Ovary (tissue), 9 donors: ENCODE measurements around the gene BIRC7. TPM values are rescaled to one million over a fixed set of nuclear protein-coding genes. Genes with fewer than 3 reads are reported as not detected.

ENCODE experiments used
- DNase-seq, 5 donors: peaks; one replicate each; pipeline ENCODE4 v3.0.0-alpha.2; 2019 to 2020
- H3K27ac ChIP-seq, 2 donors: fragments of 200-600 bp; one replicate each; pipeline versions ENCODE4 v1.5.1 to v1.8.0; 2019 to 2022
- H3K27me3 ChIP-seq: fragments of 200-600 bp; one replicate; pipeline ENCODE4 v1.8.0; 2022
- H3K36me3 ChIP-seq: fragments of 200-600 bp; sonication (generic); one replicate; pipeline ENCODE4 v1.5.1; 2019
- H3K4me1 ChIP-seq: one replicate; pipeline ENCODE4 v1.8.1; 2013; ENCODE audit warnings: mild to moderate bottlenecking, moderate library complexity; ENCODE audit not compliant: insufficient read depth
- H3K4me3 ChIP-seq: fragments of 200-600 bp; sonication (generic); one replicate; pipeline ENCODE4 v1.5.1; 2017
- H3K9me3 ChIP-seq, 2 donors: fragments of 200-600 bp in 1 of 2; sonication (generic) in 1 of 2; one replicate each; pipeline versions ENCODE4 v1.5.1 to v1.8.1; 2013 to 2019; ENCODE audit warnings: mild to moderate bottlenecking in 1 of 2, moderate library complexity in 1 of 2
- EP300 ChIP-seq: sonication (generic); formaldehyde crosslinking; IDR thresholded peaks from one replicate; pipeline ENCODE4 v1.6.1; 2017; ENCODE audit warnings: antibody characterized with exemption
- POLR2A ChIP-seq: fragments of 450-650 bp; IDR thresholded peaks from one replicate; pipeline ENCODE4 v1.6.1; 2017; ENCODE audit warnings: antibody characterized with exemption, mild to moderate bottlenecking, moderate library complexity
- WGBS, 3 donors: extraction: QIAGEN DNeasy Blood & Tissue Kit in 1 of 3; methylation state at CpG; one replicate each; pipeline versions ENCODE4 v1.1.5 to v1.1.7; 2013 to 2017; 5-methylcytosine and 5-hydroxymethylcytosine counted together
- intact Hi-C, 4 donors: fragments of 100-400 bp; cut with DNase I; formaldehyde crosslinking; loops; one replicate each; pipeline versions ENCODE4 v1.11.0 to v1.15.1; 2022 to 2023
- microRNA counts: library from miRNA; unstranded; fragments of <30 nt; microRNA quantifications from one replicate; lab custom pipeline; 2016
- microRNA-seq, 3 donors: library from miRNA; unstranded; fragments of <30 nt; microRNA quantifications; one replicate each; pipeline versions ENCODE4 to v1.2.0, GENCODE V29; 2019 to 2020
- polyA plus RNA-seq, 2 donors: library from polyadenylated mRNA; stranded (reverse); fragments of 200-250 nt in 1 of 2; fragments of 350-450 nt in 1 of 2; fragmentation: Illumina TruSeq in 1 of 2; extraction: RNeasy Lipid Tissue Mini Kit (QIAGEN cat#74804) in 1 of 2; gene quantifications; one replicate each; pipeline ENCODE4 v1.2.3, GENCODE V29; 2013 to 2014
- small RNA-seq: library from RNA; depleted of rRNA; stranded (forward); fragments of <200 nt; gene quantifications from one replicate; pipeline ENCODE3, GENCODE V24; 2016
- total RNA-seq, 7 donors: library from RNA; depleted of rRNA in 2 of 7; stranded (reverse); fragments of >200 nt in 2 of 7; fragmentation: NEBNext Ultra II Directional in 3 of 7; extraction: Animal tissue kit (Norgen Biotek cat#: 25700) in 3 of 7; gene quantifications; one replicate each; pipeline versions ENCODE4 v1.1.0 to v1.2.4, GENCODE V29; 2016 to 2023
- TF ChIP-seq, protein P1 (sequence below), 3 donors: fragments of 450-650 bp in 2 of 3; fragments of 200-600 bp in 1 of 3; IDR thresholded peaks; one replicate each; pipeline versions ENCODE4 v1.5.1 to v1.8.0; 2016 to 2022; ENCODE audit warnings: antibody characterized with exemption in 3 of 3, mild to moderate bottlenecking in 1 of 3
- donor health status: DM: no; HTN: no; CAD: no; lungs with moderate emphysema.
- donor health status: DM: no; HTN: no; CAD: no.
- donor health status: Bipolar disorder and iron deficiency.
- donor health status: DM: yes; HTN: yes; CAD: no.
- donor health status: DM: no; HTN: no; CAD: no.
- donor health status: DM: yes; HTN: yes; CAD: no.

BIRC7 gene
- total and polyA plus RNA-seq, 9 donors = 0.60 to 1.1 TPM; not detected in 7

- H3K4me1 ChIP-seq = peaks cover 2% of the 10 kb centered on the region
- H3K27me3 ChIP-seq = no peaks in the 10 kb centered on the region
- DNase-seq = no peak
- no peaks in the 10 kb centered on the region for H3K36me3 ChIP-seq
- no peak overlapping the region for H3K4me3 ChIP-seq
- 84 to 87% (median 86%) methylated on average over 28 of the region's 28 CpGs for WGBS, 3 donors
- intact Hi-C loops = no loop called here
- TF ChIP-seq EP300 (no peak), POLR2A (no peak)
- TF ChIP-seq, protein P1, sequence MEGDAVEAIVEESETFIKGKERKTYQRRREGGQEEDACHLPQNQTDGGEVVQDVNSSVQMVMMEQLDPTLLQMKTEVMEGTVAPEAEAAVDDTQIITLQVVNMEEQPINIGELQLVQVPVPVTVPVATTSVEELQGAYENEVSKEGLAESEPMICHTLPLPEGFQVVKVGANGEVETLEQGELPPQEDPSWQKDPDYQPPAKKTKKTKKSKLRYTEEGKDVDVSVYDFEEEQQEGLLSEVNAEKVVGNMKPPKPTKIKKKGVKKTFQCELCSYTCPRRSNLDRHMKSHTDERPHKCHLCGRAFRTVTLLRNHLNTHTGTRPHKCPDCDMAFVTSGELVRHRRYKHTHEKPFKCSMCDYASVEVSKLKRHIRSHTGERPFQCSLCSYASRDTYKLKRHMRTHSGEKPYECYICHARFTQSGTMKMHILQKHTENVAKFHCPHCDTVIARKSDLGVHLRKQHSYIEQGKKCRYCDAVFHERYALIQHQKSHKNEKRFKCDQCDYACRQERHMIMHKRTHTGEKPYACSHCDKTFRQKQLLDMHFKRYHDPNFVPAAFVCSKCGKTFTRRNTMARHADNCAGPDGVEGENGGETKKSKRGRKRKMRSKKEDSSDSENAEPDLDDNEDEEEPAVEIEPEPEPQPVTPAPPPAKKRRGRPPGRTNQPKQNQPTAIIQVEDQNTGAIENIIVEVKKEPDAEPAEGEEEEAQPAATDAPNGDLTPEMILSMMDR (IDR thresholded peaks at IDR 0.05) = no peak
- no peaks in the 10 kb centered on the region for H3K9me3 ChIP-seq
- no peak overlapping the region for H3K27ac ChIP-seq
Measured at GRCh38 chr20:63288581-63289251, 53.0 kb downstream of the BIRC7 start.

DNA sequence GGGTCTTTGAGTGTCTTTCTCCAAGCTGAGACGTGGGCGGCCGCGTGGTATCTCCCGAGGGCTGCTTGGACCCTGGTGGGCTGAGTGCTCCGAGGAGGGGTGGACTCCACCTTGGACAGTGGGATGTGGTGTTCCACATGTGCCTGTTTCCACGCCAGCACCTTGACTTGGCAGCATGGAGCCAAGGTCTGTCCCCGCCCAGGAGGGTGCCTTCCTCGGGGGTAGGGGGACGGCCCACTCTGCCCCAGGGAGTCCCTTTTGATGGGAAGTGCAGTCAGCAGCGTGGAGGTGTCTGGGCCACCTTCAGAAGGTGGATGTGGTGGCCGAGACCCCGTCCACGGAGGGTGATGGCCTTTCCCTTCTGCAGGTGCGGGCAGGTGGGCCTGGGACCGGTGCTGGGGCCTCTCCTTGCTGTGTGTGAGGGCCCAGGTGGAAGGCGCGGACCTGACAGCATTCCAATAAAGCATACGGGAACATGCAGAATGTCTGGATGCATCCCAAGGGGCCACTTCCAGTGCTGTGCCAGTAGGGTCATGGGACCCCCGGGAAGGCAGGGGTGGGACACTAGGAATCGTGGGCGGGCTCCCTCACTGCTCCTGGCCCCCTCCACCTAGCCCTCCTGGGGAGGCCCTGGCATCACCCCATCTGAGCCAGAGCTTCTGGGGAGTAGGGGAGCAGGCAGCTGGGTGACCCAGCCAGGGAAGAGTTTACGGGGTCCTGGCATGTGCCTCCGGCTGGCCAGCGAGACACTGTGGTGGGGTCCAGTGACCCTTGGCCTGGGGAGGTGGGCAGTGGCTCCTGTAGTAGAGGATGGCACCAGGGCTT is 53.8 kb downstream of the BIRC7 start:
- DNase-seq = no peak
- peaks cover 2% of the 10 kb centered on the region for H3K4me1 ChIP-seq
- WGBS, 3 donors = 76 to 79% (median 78%) methylated on average over 19 to 25 of the region's 25 CpGs
- intact Hi-C loops = no loop called here
- no peak for TF ChIP-seq EP300
- no peak for TF ChIP-seq POLR2A
- TF ChIP-seq, protein P1 (IDR thresholded peaks at IDR 0.05) = no peak
- no peak overlapping the region for H3K4me3 ChIP-seq
- H3K27ac ChIP-seq = no peak overlapping the region
- H3K36me3 ChIP-seq = no peaks in the 10 kb centered on the region
- H3K9me3 ChIP-seq = no peaks in the 10 kb centered on the region
- no peaks in the 10 kb centered on the region for H3K27me3 ChIP-seq

MicroRNA genes within 50 kb of the gene (microRNA counts, 767-probe panel; counts per million panel counts)
- 530 counts per million, percentile 78 among the panel's probes with 10 or more counts for microRNA hsa-miR-3196 (lab: Ali Mortazavi, UCI)

Small RNA genes within 50 kb of the gene (microRNA-seq; reads per million reads assigned to microRNA genes)
- 0 reads per million in 3 donors for gene MIR3196
- 0 to 0.32 (median 0) reads per million in 3 donors for gene MIR4326

Small RNA genes within 50 kb of the gene (small RNA-seq; reads per million reads assigned to genes)
- gene MIR3196 = not detected
- 0.15 reads per million for gene MIR4326

Other genes with a start within 250 kb of the BIRC7 start
- not detected for gene BHLHE23, start 228.9 kb upstream of the BIRC7 start, total RNA-seq
- not detected for gene BHLHE23, start 228.9 kb upstream of the BIRC7 start, polyA plus RNA-seq
- 10 to 100 TPM; 17.6 to 39.4 (median 35.0) TPM for gene YTHDF1, start 19.8 kb upstream of the BIRC7 start, total RNA-seq
- gene YTHDF1, start 19.8 kb upstream of the BIRC7 start, polyA plus RNA-seq = 10 to 100 TPM; 17.0 to 30.5 TPM
- under 1 TPM in 2 of 7 donors, not detected in 5; 0.18 to 0.24 TPM for gene NKAIN4, start 18.6 kb downstream of the BIRC7 start, total RNA-seq
- not detected for gene NKAIN4, start 18.6 kb downstream of the BIRC7 start, polyA plus RNA-seq
- gene ARFGAP1, start 36.9 kb downstream of the BIRC7 start, total RNA-seq = 10 to 100 TPM; 40.2 to 80.2 (median 74.8) TPM
- 10 to 100 TPM; 18.9 to 59.5 TPM for gene ARFGAP1, start 36.9 kb downstream of the BIRC7 start, polyA plus RNA-seq
- under 1 TPM in 3 of 7 donors, not detected in 4; 0.17 to 0.54 (median 0.33) TPM for gene COL20A1, start 57.3 kb downstream of the BIRC7 start, total RNA-seq
- under 1 TPM in 1 of 2 donors, not detected in 1; 0.10 TPM for gene COL20A1, start 57.3 kb downstream of the BIRC7 start, polyA plus RNA-seq
- 1 to 10 TPM in 3 of 7 donors, under 1 TPM in 3, not detected in 1; 0.15 to 2.9 (median 0.77) TPM for gene CHRNA4, start 125.4 kb downstream of the BIRC7 start, total RNA-seq
- under 1 TPM in 1 of 2 donors, not detected in 1; 0.06 TPM for gene CHRNA4, start 125.4 kb downstream of the BIRC7 start, polyA plus RNA-seq
- gene KCNQ2, start 236.8 kb downstream of the BIRC7 start, total RNA-seq = not detected
- gene KCNQ2, start 236.8 kb downstream of the BIRC7 start, polyA plus RNA-seq = not detected